C4-2B (cell line): Measurements from ENCODE around the gene BAMBI.
A peak's percentile ranks its signal among the peaks of the same experiment; 100 is the strongest.

Experiments
- H3K27ac ChIP-seq: fragments of 450-650 bp; 2 replicates; pipeline ENCODE4 v1.5.1; 2017
- ZFX ChIP-seq: fragments of 450-650 bp; IDR thresholded peaks from 2 replicates; pipeline ENCODE4 v1.6.1; 2017
- TF ChIP-seq, protein P1 (sequence below): fragments of 450-650 bp; conservative IDR thresholded peaks from 2 replicates; pipeline ENCODE4 v1.5.1; 2017; ENCODE audit warnings: mild to moderate bottlenecking

The BAMBI gene

DNA sequence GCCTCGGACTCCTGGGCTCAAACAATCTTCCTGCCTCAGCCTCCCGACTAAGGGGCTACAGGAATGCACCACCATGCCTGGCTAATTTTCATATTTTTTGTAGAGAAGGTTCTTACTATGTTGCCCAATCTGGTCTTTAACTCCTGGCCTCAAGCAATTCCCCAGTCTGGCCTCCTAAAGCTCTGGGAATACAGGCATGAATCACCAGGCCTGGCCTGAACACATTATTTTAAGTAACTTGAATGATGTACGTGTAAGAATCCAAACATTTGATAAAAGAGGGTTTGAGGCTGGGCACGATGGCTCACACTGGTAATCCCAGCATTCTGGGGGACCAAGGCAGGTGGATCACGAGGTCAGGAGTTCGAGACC, 13.0 kb upstream of the BAMBI start:
- no peak overlapping the region for H3K27ac ChIP-seq
- TF ChIP-seq, protein P1, sequence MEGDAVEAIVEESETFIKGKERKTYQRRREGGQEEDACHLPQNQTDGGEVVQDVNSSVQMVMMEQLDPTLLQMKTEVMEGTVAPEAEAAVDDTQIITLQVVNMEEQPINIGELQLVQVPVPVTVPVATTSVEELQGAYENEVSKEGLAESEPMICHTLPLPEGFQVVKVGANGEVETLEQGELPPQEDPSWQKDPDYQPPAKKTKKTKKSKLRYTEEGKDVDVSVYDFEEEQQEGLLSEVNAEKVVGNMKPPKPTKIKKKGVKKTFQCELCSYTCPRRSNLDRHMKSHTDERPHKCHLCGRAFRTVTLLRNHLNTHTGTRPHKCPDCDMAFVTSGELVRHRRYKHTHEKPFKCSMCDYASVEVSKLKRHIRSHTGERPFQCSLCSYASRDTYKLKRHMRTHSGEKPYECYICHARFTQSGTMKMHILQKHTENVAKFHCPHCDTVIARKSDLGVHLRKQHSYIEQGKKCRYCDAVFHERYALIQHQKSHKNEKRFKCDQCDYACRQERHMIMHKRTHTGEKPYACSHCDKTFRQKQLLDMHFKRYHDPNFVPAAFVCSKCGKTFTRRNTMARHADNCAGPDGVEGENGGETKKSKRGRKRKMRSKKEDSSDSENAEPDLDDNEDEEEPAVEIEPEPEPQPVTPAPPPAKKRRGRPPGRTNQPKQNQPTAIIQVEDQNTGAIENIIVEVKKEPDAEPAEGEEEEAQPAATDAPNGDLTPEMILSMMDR, result no peak
- TF ChIP-seq ZFX, result no peak

DNA sequence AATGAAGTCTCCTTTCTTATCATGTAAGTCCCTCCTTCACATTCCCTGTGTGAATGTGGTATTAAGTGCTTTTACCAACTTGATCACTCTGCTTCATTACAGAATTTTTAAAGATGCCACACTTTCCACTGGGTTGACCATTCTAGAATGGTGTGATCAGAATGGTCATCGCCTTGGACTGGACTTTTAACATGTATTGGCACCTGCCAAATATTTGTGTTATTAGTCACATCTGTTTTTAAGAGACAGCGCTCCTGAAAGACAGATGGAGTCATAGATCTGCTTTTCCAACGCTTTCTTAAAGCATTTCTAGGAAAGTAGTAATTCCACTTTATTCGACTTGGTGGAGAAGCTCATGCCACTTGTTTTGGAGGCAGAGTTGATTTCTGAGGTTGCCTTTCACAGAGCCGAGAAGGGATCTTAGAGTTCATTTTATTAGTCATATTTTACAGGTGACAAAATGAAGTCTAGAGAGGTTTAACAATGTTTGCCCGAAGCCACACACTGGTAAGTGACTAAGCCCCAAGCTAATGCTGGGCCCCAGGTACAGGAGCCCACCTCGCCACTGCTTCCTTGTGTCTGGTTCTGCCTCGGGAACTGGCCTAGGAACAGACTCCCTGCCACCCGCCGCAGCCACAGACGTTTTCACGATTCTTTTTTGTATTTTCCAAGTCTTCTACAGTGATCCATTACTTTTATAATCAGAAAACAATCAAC, 10.4 kb upstream of the BAMBI start:
- TF ChIP-seq, protein P1, result no peak
- no peak for TF ChIP-seq ZFX
- H3K27ac ChIP-seq, result no peak overlapping the region

DNA sequence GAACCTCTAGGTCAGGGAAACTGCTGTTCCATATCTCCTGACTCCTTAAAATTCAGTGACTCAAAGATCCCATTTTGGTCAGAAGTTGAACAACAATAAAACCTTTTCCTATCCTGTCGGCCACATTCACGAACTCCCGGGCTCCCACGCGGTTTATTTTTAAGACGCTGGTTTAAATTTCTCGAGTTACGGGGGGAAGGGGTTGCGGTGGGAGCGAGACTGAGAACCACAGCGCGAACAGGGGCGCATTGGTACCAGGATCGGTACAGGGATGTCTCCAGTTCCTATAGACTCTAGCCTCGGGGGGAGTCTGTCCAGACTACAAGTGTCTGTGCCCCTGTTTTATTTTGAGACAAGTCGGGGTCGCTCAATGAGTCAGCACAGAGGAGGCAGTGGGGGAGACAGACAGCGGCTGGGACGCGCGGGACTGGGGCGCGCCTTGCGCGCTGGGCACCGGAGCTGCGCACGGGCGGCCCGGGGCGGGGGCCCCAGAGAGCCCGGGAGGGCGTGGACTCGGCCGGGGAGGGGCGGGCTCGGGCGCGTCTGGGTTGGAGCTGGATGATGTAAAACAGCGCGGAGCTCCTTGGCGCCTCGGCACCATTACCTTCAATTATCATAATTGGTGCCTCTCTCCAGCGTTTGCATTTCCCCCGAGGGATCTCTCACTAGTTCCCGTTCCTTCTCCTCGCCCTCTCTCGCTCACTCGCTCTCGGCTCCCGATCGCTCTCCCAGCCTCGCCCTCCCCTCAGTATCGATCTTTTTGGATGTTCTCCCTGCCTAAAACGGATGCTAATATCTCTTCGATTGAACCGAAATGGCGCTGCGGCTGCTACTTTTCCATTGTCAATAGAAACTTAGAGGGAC, 8.7 kb upstream of the BAMBI start:
- TF ChIP-seq ZFX, result no peak
- TF ChIP-seq, protein P1, result no peak
- H3K27ac ChIP-seq, result no peak overlapping the region

DNA sequence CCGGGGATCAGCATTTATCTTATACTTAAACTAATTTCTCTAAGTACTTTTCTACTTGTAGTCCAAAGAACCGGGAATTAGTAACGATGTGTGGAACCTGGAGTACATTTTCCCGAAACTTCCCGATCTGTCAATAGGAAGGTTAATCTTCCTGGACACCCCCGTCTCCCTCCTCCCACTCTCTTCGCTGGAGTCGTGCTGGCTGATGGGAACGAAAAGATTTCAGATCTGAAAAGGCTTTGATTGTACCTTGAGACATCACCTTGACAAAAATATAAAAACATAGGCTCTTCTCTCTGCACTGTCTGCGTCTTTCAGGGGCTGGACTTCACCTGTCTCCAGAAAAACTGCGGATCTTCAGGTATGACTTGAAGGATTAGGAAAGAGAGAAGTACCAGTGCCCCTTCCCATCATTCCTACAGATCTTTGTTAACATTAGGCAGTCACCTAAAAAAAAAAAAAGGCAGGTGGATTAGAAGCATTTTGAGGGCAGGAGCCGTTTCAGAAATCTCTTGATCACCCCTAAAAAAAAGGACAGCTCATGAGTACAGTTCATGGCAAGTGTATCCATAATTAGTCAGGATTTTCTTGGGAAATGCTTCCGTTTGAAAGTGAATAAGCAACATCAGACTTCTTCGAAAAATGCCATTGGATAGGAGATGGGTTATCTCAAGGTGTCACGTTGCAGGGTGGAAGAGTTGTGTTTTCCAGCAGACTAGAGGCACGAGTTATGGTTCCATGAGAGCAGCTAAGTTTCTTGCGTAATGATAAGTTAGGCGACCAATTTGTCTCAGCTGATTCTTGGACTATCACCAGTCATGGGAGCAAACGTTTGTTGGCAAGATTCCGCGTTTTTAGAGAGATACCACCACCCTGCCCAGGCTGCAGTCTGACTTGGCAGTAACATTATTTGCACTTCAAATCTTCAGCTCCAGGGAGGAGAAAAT, 7.8 kb upstream of the BAMBI start:
- TF ChIP-seq ZFX, result no peak
- TF ChIP-seq, protein P1, result no peak
- peak overlapping the region; percentile 48; the same call in 1 of the 2 replicates for H3K27ac ChIP-seq

DNA sequence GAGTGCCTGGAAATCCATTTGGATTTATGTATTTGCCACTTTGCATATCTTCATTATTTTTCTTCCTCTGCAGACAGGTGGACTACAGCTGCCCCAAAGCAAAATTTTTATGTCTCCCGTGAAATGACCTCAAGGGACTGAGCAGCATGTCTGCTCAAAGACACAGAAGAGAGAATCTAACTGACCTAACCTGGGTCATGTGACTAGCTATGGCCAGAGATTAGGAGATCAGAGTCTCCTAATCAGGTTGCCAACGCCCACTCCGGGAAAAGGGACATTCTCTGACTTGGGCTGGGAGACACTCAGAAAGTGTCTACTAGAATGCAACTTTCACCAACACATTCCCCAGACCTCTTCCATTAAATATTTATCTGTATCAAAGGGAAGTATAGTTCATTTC, 2.5 kb upstream of the BAMBI start:
- TF ChIP-seq, protein P1, result no peak
- TF ChIP-seq ZFX, result no peak

DNA sequence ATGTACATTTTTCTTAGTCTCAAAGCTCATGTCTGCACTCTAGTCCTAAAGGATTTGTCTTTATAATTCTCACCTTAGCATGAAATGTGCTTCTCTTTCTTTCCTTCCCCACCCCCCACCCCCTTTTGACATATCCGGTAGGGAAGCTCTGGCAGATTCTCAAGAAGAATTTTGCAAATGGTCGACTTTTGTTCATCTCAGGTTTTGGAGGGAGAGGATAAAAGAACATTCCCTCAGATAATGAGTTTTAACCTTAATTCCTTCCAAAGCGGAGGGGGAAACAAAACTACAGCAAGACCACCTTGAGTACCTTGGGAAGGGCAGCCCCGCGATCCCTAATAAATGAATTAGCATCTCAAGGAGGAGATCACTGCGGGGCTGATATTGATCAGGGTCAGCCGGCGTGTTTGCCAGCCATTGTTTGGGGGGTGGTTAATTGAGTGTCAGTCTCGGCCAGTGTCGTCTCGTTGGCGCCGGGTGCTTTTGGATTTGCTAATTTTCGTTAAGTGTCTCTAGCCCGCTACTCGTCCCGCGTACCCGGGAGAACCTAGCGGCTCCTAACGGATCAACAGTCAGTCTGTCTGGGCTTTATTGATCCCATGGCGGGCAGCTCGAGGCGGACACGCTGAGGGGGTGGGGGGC, 874 bp upstream of the BAMBI start:
- no peak for TF ChIP-seq ZFX
- TF ChIP-seq, protein P1, result no peak
- peak overlapping the region; percentile 96 for H3K27ac ChIP-seq

More for the DNA sequence above, 2.5 kb upstream of the BAMBI start:
- H3K27ac ChIP-seq, result no peak overlapping the region
